ENCODE results near the gene WDPCP. TPM values are rescaled to one million over a fixed set of nuclear protein-coding genes. Genes with fewer than 3 reads are reported as not detected.

The WDPCP gene
- total and polyA plus RNA-seq, 10 of the 15 experiments (the other 5 are each of a cell fraction or from before 2014, with no cell fraction given), result 2.1 to 7.9 (median 4.6) TPM

DNA sequence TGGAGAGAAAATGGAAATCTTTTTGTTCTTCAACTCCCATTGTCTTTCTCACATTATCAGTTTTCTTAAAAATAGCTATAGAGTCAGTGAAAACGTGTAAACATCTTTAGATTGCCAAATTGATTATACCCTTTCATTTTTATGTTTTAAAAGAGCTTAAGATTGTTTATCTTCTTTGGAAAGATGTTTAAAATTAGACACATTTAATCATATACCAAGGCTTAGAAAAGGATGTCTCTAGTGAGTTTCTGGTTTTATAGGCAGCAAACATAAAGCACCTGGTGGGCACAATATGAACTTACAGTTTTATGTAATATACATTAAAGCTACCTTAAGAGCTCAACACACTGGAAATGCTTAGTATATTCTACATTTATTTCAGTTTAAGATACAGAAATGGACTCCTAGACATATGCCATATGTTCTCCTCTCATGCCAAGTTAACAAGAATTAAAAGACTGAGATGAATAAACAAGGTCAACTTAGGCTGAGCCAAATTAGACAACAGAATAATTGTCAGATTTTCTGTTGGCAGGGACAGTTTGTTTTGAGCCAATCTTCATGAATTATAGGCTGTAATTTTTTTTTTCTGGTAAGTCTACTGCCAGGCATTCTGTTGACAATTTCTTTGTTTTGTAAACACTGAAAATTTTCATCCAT, 425.0 kb downstream of the WDPCP start (continued):
- TF ChIP-seq, protein P1, sequence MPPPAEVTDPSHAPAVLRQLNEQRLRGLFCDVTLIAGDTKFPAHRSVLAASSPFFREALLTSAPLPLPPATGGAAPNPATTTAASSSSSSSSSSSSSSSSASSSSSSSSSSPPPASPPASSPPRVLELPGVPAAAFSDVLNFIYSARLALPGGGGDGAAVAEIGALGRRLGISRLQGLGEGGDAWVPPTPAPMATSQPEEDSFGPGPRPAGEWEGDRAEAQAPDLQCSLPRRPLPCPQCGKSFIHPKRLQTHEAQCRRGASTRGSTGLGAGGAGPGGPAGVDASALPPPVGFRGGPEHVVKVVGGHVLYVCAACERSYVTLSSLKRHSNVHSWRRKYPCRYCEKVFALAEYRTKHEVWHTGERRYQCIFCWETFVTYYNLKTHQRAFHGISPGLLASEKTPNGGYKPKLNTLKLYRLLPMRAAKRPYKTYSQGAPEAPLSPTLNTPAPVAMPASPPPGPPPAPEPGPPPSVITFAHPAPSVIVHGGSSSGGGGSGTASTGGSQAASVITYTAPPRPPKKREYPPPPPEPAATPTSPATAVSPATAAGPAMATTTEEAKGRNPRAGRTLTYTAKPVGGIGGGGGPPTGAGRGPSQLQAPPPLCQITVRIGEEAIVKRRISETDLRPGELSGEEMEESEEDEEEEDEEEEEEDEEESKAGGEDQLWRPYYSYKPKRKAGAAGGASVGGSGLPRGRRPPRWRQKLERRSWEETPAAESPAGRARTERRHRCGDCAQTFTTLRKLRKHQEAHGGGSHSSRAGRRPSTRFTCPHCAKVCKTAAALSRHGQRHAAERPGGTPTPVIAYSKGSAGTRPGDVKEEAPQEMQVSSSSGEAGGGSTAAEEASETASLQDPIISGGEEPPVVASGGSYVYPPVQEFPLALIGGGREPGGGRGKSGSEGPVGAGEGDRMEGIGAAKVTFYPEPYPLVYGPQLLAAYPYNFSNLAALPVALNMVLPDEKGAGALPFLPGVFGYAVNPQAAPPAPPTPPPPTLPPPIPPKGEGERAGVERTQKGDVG (CRISPR knock-in tag; IDR thresholded peaks at IDR 0.05), result no peak
- no peak for TF ChIP-seq MXI1 (IDR thresholded peaks at IDR 0.05; ENCODE audit: low read depth, low read length)
- TF ChIP-seq, protein P2, sequence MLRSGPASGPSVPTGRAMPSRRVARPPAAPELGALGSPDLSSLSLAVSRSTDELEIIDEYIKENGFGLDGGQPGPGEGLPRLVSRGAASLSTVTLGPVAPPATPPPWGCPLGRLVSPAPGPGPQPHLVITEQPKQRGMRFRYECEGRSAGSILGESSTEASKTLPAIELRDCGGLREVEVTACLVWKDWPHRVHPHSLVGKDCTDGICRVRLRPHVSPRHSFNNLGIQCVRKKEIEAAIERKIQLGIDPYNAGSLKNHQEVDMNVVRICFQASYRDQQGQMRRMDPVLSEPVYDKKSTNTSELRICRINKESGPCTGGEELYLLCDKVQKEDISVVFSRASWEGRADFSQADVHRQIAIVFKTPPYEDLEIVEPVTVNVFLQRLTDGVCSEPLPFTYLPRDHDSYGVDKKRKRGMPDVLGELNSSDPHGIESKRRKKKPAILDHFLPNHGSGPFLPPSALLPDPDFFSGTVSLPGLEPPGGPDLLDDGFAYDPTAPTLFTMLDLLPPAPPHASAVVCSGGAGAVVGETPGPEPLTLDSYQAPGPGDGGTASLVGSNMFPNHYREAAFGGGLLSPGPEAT (IDR thresholded peaks at IDR 0.05; ENCODE audit: low read depth), result no peak
- TF ChIP-seq POLR2AphosphoS2 (IDR thresholded peaks at IDR 0.05; ENCODE audit: low read depth, low read length), result no peak
- TF ChIP-seq JUNB (IDR thresholded peaks at IDR 0.05), result no peak
- TF ChIP-seq SPI1 (IDR thresholded peaks at IDR 0.05; ENCODE audit: borderline replicate concordance, insufficient read depth, low read depth, low read length), result no peak
- no peak for TF ChIP-seq NFIC (IDR thresholded peaks at IDR 0.05; ENCODE audit: low read depth, low read length)

GRCh38 chr2:63159262-63159661, 429.0 kb downstream of the WDPCP start:
- FAIRE-seq (no peak), ATAC-seq (no peak)
- POLR2A ChIA-PET, result no interaction called here
- TF ChIP-seq IKZF2 (IDR thresholded peaks at IDR 0.05) (no peak), ESRRA (IDR thresholded peaks at IDR 0.05; ENCODE audit: low read length) (no peak), ZBTB33 (IDR thresholded peaks at IDR 0.05) (no peak), SMARCA5 (IDR thresholded peaks at IDR 0.05) (no peak), POLR2A (IDR thresholded peaks at IDR 0.05; ENCODE audit: low read depth, low read length) (no peak), ZNF384 (IDR thresholded peaks at IDR 0.05; ENCODE audit: borderline replicate concordance, low read depth, low read length) (no peak)
- TF ChIP-seq, protein P3, sequence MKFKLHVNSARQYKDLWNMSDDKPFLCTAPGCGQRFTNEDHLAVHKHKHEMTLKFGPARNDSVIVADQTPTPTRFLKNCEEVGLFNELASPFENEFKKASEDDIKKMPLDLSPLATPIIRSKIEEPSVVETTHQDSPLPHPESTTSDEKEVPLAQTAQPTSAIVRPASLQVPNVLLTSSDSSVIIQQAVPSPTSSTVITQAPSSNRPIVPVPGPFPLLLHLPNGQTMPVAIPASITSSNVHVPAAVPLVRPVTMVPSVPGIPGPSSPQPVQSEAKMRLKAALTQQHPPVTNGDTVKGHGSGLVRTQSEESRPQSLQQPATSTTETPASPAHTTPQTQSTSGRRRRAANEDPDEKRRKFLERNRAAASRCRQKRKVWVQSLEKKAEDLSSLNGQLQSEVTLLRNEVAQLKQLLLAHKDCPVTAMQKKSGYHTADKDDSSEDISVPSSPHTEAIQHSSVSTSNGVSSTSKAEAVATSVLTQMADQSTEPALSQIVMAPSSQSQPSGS (IDR thresholded peaks at IDR 0.05; ENCODE audit: low read length), result no peak

More at GRCh38 chr2:63159262-63159661, 429.0 kb downstream of the WDPCP start:
- Histone ChIP-seq H3K4me1 (ENCODE audit: control insufficient read depth, insufficient read depth, low read length) (no peaks in the 10 kb centered on the region), H3K27ac (ENCODE audit: control insufficient read depth, insufficient read depth) (no peak overlapping the region), H2AFZ (ENCODE audit: control insufficient read depth, low read depth, low read length) (no peak overlapping the region), H3K27me3 (replicated peaks in 1 of 2; ENCODE audit: control insufficient read depth in 2 of 2, insufficient read depth in 2 of 2, low read length in 1 of 2) (no peaks in the 10 kb centered on the region), H4K20me1 (ENCODE audit: control insufficient read depth, insufficient read depth) (no peaks in the 10 kb centered on the region), H3K4me3 (no peak overlapping the region), H3K79me2 (ENCODE audit: control insufficient read depth, insufficient read depth, low read length) (no peaks in the 10 kb centered on the region), H3K4me2 (ENCODE audit: control insufficient read depth, insufficient read depth) (no peak overlapping the region), H3K36me3 (ENCODE audit: control insufficient read depth in 2 of 2, insufficient read depth in 2 of 2, low read length in 1 of 2) (no peaks in the 10 kb centered on the region), H3K9me3 (replicated peaks; ENCODE audit: control insufficient read depth, insufficient read depth, low read length) (no peaks in the 10 kb centered on the region), H3K9ac (ENCODE audit: control insufficient read depth, insufficient read depth, low read length) (no peak overlapping the region)
- intact Hi-C loops (cut with micrococcal nuclease; ENCODE audit: unreplicated experiment) (no loop called here), in situ Hi-C loops (cut with MboI) (no loop called here)
- DNase-seq (ENCODE audit: low read depth, low spot score), result no peak
- SMC1A ChIA-PET (ENCODE audit: uncharacterized antibody, unreplicated experiment), result interaction anchor here (0.8 to 1.0 kb wide), 2 partner anchors 12 to 47 kb away, joined by 3 to 4 read pairs; no protein-coding TSS in a partner anchor
- CTCF ChIA-PET, result no interaction called here
- no TSS peak for BruUV-seq (replicated peaks)
- RAD21 ChIA-PET (ENCODE audit: unreplicated experiment), result no interaction called here
- 96% methylated on average over 1 of the region's 1 CpG for whole genome bisulfite sequencing (ENCODE audit: insufficient coverage, insufficient replicate concordance, low lambda C conversion rate, missing lambda C conversion rate)
